Left ventricle myocardium superior (tissue), 1 donor: ENCODE results near the gene TMEM245. TPM values are rescaled to one million over a fixed set of nuclear protein-coding genes. Genes with fewer than 3 reads are reported as not detected.
"Not testable (repeated sequence)": the region's sequence is repeated elsewhere in the genome, so short reads cannot be mapped to it uniquely, and the experiment has no call there.

Source experiments
- ATAC-seq: fragments of 200-7000 bp; cut with Tn5 transposase; one replicate; pipeline ENCODE4 v1.9.1; 2020; ENCODE audit warnings: mild to moderate bottlenecking, moderate library complexity
- DNase-seq: peaks from one replicate; pipeline ENCODE4 v3.0.0-alpha.2; 2020
- intact Hi-C: fragments of 100-400 bp; cut with micrococcal nuclease; formaldehyde crosslinking; loops from one replicate; pipeline ENCODE4 v1.11.0; 2022
- total RNA-seq: library from RNA; stranded (reverse); fragmentation: NEBNext Ultra II Directional; extraction: Animal tissue kit (Norgen Biotek cat#: 25700); gene quantifications from one replicate; pipeline ENCODE4 v1.2.1, GENCODE V29; 2021
- donor health status: DM: no; HTN: yes; CAD: no; lungs with severe emphysema.

The TMEM245 gene
- total RNA-seq, 1 donor from 2014 or later: 112 TPM

GRCh38 chr9:109138421-109138820 lies 18.7 kb upstream of the TMEM245 start:
- intact Hi-C loops: no loop called here
- DNase-seq (no peak), ATAC-seq (no peak)

GRCh38 chr9:109134167-109134578 lies 14.4 kb upstream of the TMEM245 start:
- intact Hi-C loops: no loop called here

GRCh38 chr9:109133533-109133932 lies 13.8 kb upstream of the TMEM245 start:
- ATAC-seq (no peak), DNase-seq (no peak)
- intact Hi-C loops: no loop called here

More at GRCh38 chr9:109134167-109134578, 14.4 kb upstream of the TMEM245 start:
- DNase-seq (no peak), ATAC-seq (no peak)

- intact Hi-C loops: no loop called here
- ATAC-seq (no peak), DNase-seq (no peak)
Measured at GRCh38 chr9:109132567-109133021, 12.8 kb upstream of the TMEM245 start.

GRCh38 chr9:109129470-109130197 lies 9.9 kb upstream of the TMEM245 start:
- ATAC-seq: no peak
- intact Hi-C loops: no loop called here

GRCh38 chr9:109126671-109127070 lies 6.9 kb upstream of the TMEM245 start:
- intact Hi-C loops, DNase-seq, ATAC-seq: not testable (repeated sequence)

More at GRCh38 chr9:109129470-109130197, 9.9 kb upstream of the TMEM245 start:
- DNase-seq: no peak

- intact Hi-C loops: no loop called here
- DNase-seq (no peak), ATAC-seq (no peak)
Measured at GRCh38 chr9:109124121-109124520, 4.4 kb upstream of the TMEM245 start.

GRCh38 chr9:109122726-109123621 lies 3.2 kb upstream of the TMEM245 start:
- intact Hi-C loops: no loop called here
- no peak for DNase-seq
- ATAC-seq: no peak

GRCh38 chr9:109121232-109121796 lies 1.6 kb upstream of the TMEM245 start:
- DNase-seq (no peak), ATAC-seq (no peak)
- intact Hi-C loops: no loop called here

- intact Hi-C loops: no loop called here
- ATAC-seq: no peak
- no peak for DNase-seq
Measured at GRCh38 chr9:109120204-109120789, 550 bp upstream of the TMEM245 start.

GRCh38 chr9:109118808-109119438 lies 824 bp downstream of the TMEM245 start:
- no peak for DNase-seq
- peak; percentile 2 for ATAC-seq
- intact Hi-C loops: no loop called here

- intact Hi-C loops: no loop called here
- peak; percentile 41 for DNase-seq
- ATAC-seq: peak; percentile 4
Measured at GRCh38 chr9:109117856-109118807, 1.6 kb downstream of the TMEM245 start.

GRCh38 chr9:109115931-109116526 lies 3.7 kb downstream of the TMEM245 start:
- peak; percentile 56 for DNase-seq

GRCh38 chr9:109114670-109115069 lies 5.1 kb downstream of the TMEM245 start:
- intact Hi-C loops: no loop called here
- no peak for DNase-seq
- ATAC-seq: no peak

More at GRCh38 chr9:109115931-109116526, 3.7 kb downstream of the TMEM245 start:
- intact Hi-C loops: no loop called here
- no peak for ATAC-seq

GRCh38 chr9:109113892-109114609 lies 5.7 kb downstream of the TMEM245 start:
- ATAC-seq (peak; percentile 49), DNase-seq (no peak)
- intact Hi-C loops: no loop called here

- ATAC-seq: no peak
- no peak for DNase-seq
- intact Hi-C loops: no loop called here
Measured at GRCh38 chr9:109113254-109113653, 6.5 kb downstream of the TMEM245 start.
